Pancreas (tissue), 10 donors: ENCODE data around the gene IGSF1. TPM values are rescaled to one million over a fixed set of nuclear protein-coding genes. Genes with fewer than 3 reads are reported as not detected.

Source experiments
- ATAC-seq, 4 donors: fragments of 200-7000 bp; cut with Tn5 transposase; one replicate each; pipeline versions ENCODE4 v1.8.0 to v1.9.1; 2020; ENCODE audit warnings: mild to moderate bottlenecking in 4 of 4, moderate library complexity in 4 of 4
- DNase-seq, 6 donors: peaks; one replicate each; pipeline ENCODE4 v3.0.0-alpha.2; 2020
- FAIRE-seq: peaks from 2 replicates; lab custom pipeline; 2012; peaks lifted over from hg19 to GRCh38; lab: Jason Lieb, UNC
- H3K27ac ChIP-seq, 4 donors: fragments of 200-600 bp; sonication (generic); 1 replicate in 3 of 4; 2 replicates in 1 of 4; pipeline versions ENCODE4 v1.5.0 to v1.8.0; 2020
- H3K27me3 ChIP-seq, 4 donors: fragments of 200-600 bp; one replicate each; pipeline ENCODE4 v1.8.0; 2021
- H3K36me3 ChIP-seq, 3 donors: fragments of 200-600 bp; sonication (generic) in 1 of 3; one replicate each; pipeline versions ENCODE4 v1.5.0 to v1.8.0; 2020 to 2021
- H3K4me1 ChIP-seq, 3 donors: fragments of 200-600 bp; one replicate each; pipeline ENCODE4 v1.8.0; 2021
- H3K4me3 ChIP-seq, 4 donors: fragments of 200-600 bp; sonication (generic) in 2 of 4; one replicate each; pipeline versions ENCODE4 v1.5.0 to v1.8.0; 2020 to 2021
- H3K9me3 ChIP-seq, 4 donors: fragments of 200-600 bp; one replicate each; pipeline ENCODE4 v1.8.0; 2021
- CTCF ChIP-seq, 4 donors: fragments of 200-600 bp; sonication (generic) in 3 of 4; IDR thresholded peaks; one replicate each; pipeline versions ENCODE4 v1.5.0 to v1.8.0; 2021; ENCODE audit warnings: antibody characterized with exemption in 4 of 4
- WGBS, 2 donors: extraction: QIAGEN DNeasy Blood & Tissue Kit; methylation state at CpG; one replicate each; pipeline ENCODE4 v1.1.7; 2013; 5-methylcytosine and 5-hydroxymethylcytosine counted together
- intact Hi-C, 3 donors: fragments of 100-400 bp; cut with DNase I; formaldehyde crosslinking; loops; one replicate each; pipeline versions ENCODE4 v1.11.1 to v1.14.2; 2022
- polyA plus RNA-seq, 2 donors: library from polyadenylated mRNA; stranded (reverse); fragments of 200-250 nt; gene quantifications; one replicate each; pipeline ENCODE4 v1.2.3, GENCODE V29; 2013
- total RNA-seq, 6 donors: library from RNA; stranded (reverse); fragmentation: NEBNext Ultra II Directional in 4 of 6; extraction: Animal tissue kit (Norgen Biotek cat#: 25700) in 4 of 6; gene quantifications; one replicate each; pipeline versions ENCODE4 v1.2.1 to v1.2.4, GENCODE V29; 2021 to 2023
- donor health status: healthy with polysubstance abuse.
- donor health status: DM: no; HTN: no; CAD: no; lungs with moderate emphysema.
- donor health status: DM: no; HTN: no; CAD: no.
- donor health status: control.
- donor health status: control.
- donor health status: Bipolar disorder and iron deficiency.
- donor health status: DM: yes; HTN: yes; CAD: no.
- donor health status: DM: no; HTN: no; CAD: no.
- donor health status: DM: no; HTN: no; CAD: no.
- donor health status: DM: yes; HTN: yes; CAD: no.

IGSF1 gene
- total and polyA plus RNA-seq, 8 donors: 0.38 to 2.0 (median 1.2) TPM

GRCh38 chrX:131317326-131317725, 28.2 kb upstream of the IGSF1 start:
- 65 to 75% methylated on average over 4 of the region's 4 CpGs for WGBS, 2 donors
- no peaks in the 10 kb centered on the region for H3K9me3 ChIP-seq
- intact Hi-C loops: no loop called here
- H3K27ac ChIP-seq: no peak overlapping the region
- ATAC-seq: no peak
- FAIRE-seq: no peak
- H3K4me3 ChIP-seq: no peak overlapping the region
- H3K4me1 ChIP-seq: no peaks in the 10 kb centered on the region
- no peak for DNase-seq
- no peak for TF ChIP-seq CTCF (IDR thresholded peaks at IDR 0.05)
- peaks cover 0 to 7% (median 0%) of the 10 kb centered on the region in 4 donors for H3K27me3 ChIP-seq
- H3K36me3 ChIP-seq: no peaks in the 10 kb centered on the region

- FAIRE-seq (no peak), ATAC-seq (no peak), DNase-seq (no peak)
- Histone ChIP-seq H3K27me3 (peaks cover 0 to 4% (median 0%) of the 10 kb centered on the region in 4 donors), H3K4me3 (no peak overlapping the region), H3K9me3 (no peaks in the 10 kb centered on the region), H3K36me3 (no peaks in the 10 kb centered on the region), H3K27ac (no peak overlapping the region), H3K4me1 (no peaks in the 10 kb centered on the region)
- TF ChIP-seq CTCF (IDR thresholded peaks at IDR 0.05): no peak
- WGBS, 2 donors: 24 to 44% methylated on average over 1 of the region's 1 CpG
- intact Hi-C loops: no loop called here
These were observed 27.2 kb upstream of the IGSF1 start for GRCh38 chrX:131316260-131316659.

GRCh38 chrX:131308980-131309379, 19.9 kb upstream of the IGSF1 start:
- no peaks in the 10 kb centered on the region for H3K4me1 ChIP-seq
- no peak overlapping the region for H3K27ac ChIP-seq
- no peak for DNase-seq
- no peak for TF ChIP-seq CTCF (IDR thresholded peaks at IDR 0.05)
- no peak for FAIRE-seq
- H3K27me3 ChIP-seq: peaks cover 0 to 12% (median 0%) of the 10 kb centered on the region in 4 donors
- H3K36me3 ChIP-seq: no peaks in the 10 kb centered on the region
- no peak for ATAC-seq
- H3K9me3 ChIP-seq: no peaks in the 10 kb centered on the region
- H3K4me3 ChIP-seq: no peak overlapping the region
- intact Hi-C loops: no loop called here

- no peak for FAIRE-seq
- 16 to 26% methylated on average over 1 of the region's 1 CpG for WGBS, 2 donors
- no peaks in the 10 kb centered on the region for H3K9me3 ChIP-seq
- DNase-seq: no peak
- no peak for TF ChIP-seq CTCF (IDR thresholded peaks at IDR 0.05)
- H3K36me3 ChIP-seq: no peaks in the 10 kb centered on the region
- H3K4me1 ChIP-seq: no peaks in the 10 kb centered on the region
- no peak overlapping the region for H3K4me3 ChIP-seq
- ATAC-seq: no peak
- H3K27me3 ChIP-seq: peaks cover 0 to 12% (median 0%) of the 10 kb centered on the region in 4 donors
- H3K27ac ChIP-seq: no peak overlapping the region
- intact Hi-C loops: no loop called here
These were observed 17.5 kb upstream of the IGSF1 start for GRCh38 chrX:131306601-131307000.

GRCh38 chrX:131305926-131306325, 16.8 kb upstream of the IGSF1 start:
- Histone ChIP-seq H3K4me3 (no peak overlapping the region), H3K4me1 (no peaks in the 10 kb centered on the region), H3K36me3 (no peaks in the 10 kb centered on the region), H3K27me3 (peaks cover 0 to 16% (median 0%) of the 10 kb centered on the region in 4 donors), H3K27ac (no peak overlapping the region), H3K9me3 (no peaks in the 10 kb centered on the region)
- DNase-seq (no peak), ATAC-seq (no peak), FAIRE-seq (no peak)
- no peak for TF ChIP-seq CTCF (IDR thresholded peaks at IDR 0.05)
- intact Hi-C loops: no loop called here
- WGBS, 2 donors: 44 to 65% methylated on average over 2 of the region's 2 CpGs
